Stomach (tissue), 9 donors: ENCODE data around the gene ESR1. TPM values are rescaled to one million over a fixed set of nuclear protein-coding genes. Genes with fewer than 3 reads are reported as not detected.

Source experiments
- DNase-seq, 2 donors: peaks; one replicate each; pipeline versions ENCODE4 v3.0.0 to v3.0.0-alpha.2; 2013 to 2019
- H3K27ac ChIP-seq, 5 donors: fragments of 200-600 bp in 4 of 5; sonication (generic) in 4 of 5; one replicate each; pipeline ENCODE4 v1.5.1; 2013 to 2019; ENCODE audit warnings: mild to moderate bottlenecking in 1 of 5, moderate library complexity in 1 of 5
- H3K27me3 ChIP-seq, 3 donors: fragments of 200-600 bp; sonication (generic); one replicate each; pipeline ENCODE4 v1.5.1; 2017 to 2019; ENCODE audit warnings: mixed run types in 1 of 3
- H3K36me3 ChIP-seq, 4 donors: fragments of 200-600 bp; sonication (generic); 1 replicate in 3 of 4; 2 replicates in 1 of 4; pipeline ENCODE4 v1.5.1; 2016 to 2019
- H3K4me1 ChIP-seq, 4 donors: fragments of 200-600 bp; sonication (generic); one replicate each; pipeline ENCODE4 v1.5.1; 2016 to 2019
- H3K4me3 ChIP-seq, 4 donors: fragments of 200-600 bp; sonication (generic) in 3 of 4; one replicate each; pipeline ENCODE4 v1.5.1; 2016 to 2019; ENCODE audit warnings: mild to moderate bottlenecking in 1 of 4
- H3K9me3 ChIP-seq, 4 donors: fragments of 200-600 bp; sonication (generic); one replicate each; pipeline ENCODE4 v1.5.1; 2016 to 2019
- EP300 ChIP-seq: sonication (generic); formaldehyde crosslinking; IDR thresholded peaks from one replicate; pipeline ENCODE4 v1.6.1; 2017; ENCODE audit warnings: antibody characterized with exemption
- POLR2A ChIP-seq, 4 donors: fragments of 450-650 bp; IDR thresholded peaks; one replicate each; pipeline ENCODE4 v1.6.1; 2016; ENCODE audit warnings: antibody characterized with exemption in 4 of 4, control low read depth in 2 of 4, mild to moderate bottlenecking in 1 of 4, moderate library complexity in 1 of 4
- POLR2AphosphoS5 ChIP-seq, 3 donors: sonication (generic); formaldehyde crosslinking; IDR thresholded peaks; one replicate each; pipeline ENCODE4 v1.6.1; 2016; ENCODE audit warnings: antibody characterized with exemption in 3 of 3
- WGBS, 5 donors: extraction: QIAGEN DNeasy Blood & Tissue Kit in 3 of 5; methylation state at CpG; one replicate each; pipeline versions ENCODE4 v1.1.5 to v1.1.7; 2013 to 2018; 5-methylcytosine and 5-hydroxymethylcytosine counted together
- intact Hi-C: fragments of 100-400 bp; cut with DNase I; formaldehyde crosslinking; loops from one replicate; pipeline ENCODE4 v1.15.1; 2023; ENCODE audit warnings: low total_unique reads
- polyA plus RNA-seq, 3 donors: library from polyadenylated mRNA; stranded (reverse); fragments of 200-250 nt; gene quantifications; one replicate each; pipeline ENCODE4 v1.2.3, GENCODE V29; 2013
- total RNA-seq, 5 donors: library from RNA; depleted of rRNA; stranded (reverse); fragments of >200 nt; gene quantifications; one replicate each; pipeline versions ENCODE4 v1.1.0 to v1.2.3, GENCODE V29; 2014 to 2016
- TF ChIP-seq, protein P1 (sequence below), 7 experiments: fragments of 450-650 bp in 4 of 7; fragments of 200-600 bp in 3 of 7; sonication (generic) in 3 of 7; IDR thresholded peaks; one replicate each; pipeline ENCODE4 v1.5.1; 2016 to 2019; ENCODE audit warnings: antibody characterized with exemption in 7 of 7, control low read depth in 2 of 7, mild to moderate bottlenecking in 1 of 7
- donor health status: healthy with polysubstance abuse.
- donor health status: Bipolar disorder and iron deficiency.
- donor health status: healthy.

The ESR1 gene
- total and polyA plus RNA-seq, 8 donors: 0.05 to 2.0 (median 1.8) TPM; not detected in 3

DNA sequence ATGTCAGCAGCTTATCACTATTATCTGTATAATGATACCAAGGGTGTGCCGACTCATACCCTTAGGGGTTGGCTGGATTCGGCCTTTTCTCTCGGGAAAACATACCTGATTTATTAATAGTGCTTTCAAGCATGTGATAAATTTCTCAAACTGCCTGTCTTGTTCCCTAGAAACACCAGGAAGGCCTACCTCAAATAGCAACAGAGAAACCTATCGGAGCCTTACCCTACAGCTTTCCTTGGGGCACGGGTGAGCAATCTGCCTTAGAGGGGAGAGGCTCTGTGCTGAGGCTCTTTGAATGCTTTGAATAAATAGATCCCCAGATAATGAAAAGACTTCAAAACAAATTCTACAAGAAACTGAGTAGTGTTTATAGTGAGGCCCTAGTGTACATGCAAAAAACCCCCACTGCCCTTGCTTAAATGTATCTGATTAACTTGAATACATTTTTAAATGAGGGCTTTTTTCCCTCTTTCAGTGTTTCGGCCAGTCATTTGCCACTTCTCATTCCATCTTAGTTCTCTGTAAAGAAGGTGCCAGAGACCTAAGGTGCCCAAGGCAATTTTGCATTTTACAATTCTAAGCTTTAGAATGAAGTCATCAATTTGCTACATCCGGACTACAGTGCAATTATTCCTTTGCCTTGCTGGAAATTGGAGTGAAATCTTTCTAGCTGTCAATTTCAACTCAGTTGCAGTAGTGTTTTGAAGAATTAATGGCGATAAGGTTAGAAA is 320.1 kb downstream of the ESR1 start:
- Histone ChIP-seq H3K27me3 (no peaks in the 10 kb centered on the region), H3K9me3 (no peaks in the 10 kb centered on the region), H3K4me3 (no peak overlapping the region), H3K27ac (no peak overlapping the region), H3K4me1 (peaks cover 0 to 9% (median 0%) of the 10 kb centered on the region in 4 donors), H3K36me3 (peaks cover 20 to 68% (median 45%) of the 10 kb centered on the region in 4 donors)
- no peak for TF ChIP-seq POLR2A (IDR thresholded peaks at IDR 0.05)
- TF ChIP-seq POLR2AphosphoS5 (IDR thresholded peaks at IDR 0.05): no peak
- TF ChIP-seq, protein P1, sequence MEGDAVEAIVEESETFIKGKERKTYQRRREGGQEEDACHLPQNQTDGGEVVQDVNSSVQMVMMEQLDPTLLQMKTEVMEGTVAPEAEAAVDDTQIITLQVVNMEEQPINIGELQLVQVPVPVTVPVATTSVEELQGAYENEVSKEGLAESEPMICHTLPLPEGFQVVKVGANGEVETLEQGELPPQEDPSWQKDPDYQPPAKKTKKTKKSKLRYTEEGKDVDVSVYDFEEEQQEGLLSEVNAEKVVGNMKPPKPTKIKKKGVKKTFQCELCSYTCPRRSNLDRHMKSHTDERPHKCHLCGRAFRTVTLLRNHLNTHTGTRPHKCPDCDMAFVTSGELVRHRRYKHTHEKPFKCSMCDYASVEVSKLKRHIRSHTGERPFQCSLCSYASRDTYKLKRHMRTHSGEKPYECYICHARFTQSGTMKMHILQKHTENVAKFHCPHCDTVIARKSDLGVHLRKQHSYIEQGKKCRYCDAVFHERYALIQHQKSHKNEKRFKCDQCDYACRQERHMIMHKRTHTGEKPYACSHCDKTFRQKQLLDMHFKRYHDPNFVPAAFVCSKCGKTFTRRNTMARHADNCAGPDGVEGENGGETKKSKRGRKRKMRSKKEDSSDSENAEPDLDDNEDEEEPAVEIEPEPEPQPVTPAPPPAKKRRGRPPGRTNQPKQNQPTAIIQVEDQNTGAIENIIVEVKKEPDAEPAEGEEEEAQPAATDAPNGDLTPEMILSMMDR (IDR thresholded peaks at IDR 0.05): no peak
- no peak for TF ChIP-seq EP300
- DNase-seq: no peak
- WGBS, 5 donors: 81 to 94% (median 85%) methylated on average over 8 of the region's 8 CpGs
- intact Hi-C loops: loop anchor here (10.0 kb wide), 1 partner anchor 363 kb away; no protein-coding TSS in a partner anchor

DNA sequence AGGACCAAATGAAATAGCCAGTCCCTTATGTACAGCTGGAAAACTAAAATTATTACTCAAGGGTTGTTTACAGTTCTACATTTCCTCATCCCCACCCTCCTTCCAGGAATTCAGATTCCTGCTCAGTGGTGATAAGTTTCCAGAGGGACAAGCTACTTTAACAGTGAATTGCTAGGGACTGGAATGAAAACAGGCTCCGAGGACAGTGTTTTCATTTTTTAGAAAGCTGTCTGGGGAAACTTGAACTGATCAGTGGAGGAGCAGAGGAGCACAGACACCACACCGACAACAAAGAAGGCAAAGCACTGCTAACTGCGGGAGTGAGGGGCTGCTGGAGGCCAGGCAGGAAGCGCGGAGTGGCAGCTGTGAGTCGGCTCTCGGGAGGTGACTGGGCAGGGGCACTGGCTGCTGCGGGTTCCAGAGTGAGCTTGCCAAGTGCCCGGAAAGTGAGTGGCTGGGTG is 322.2 kb downstream of the ESR1 start:
- Histone ChIP-seq H3K9me3 (no peaks in the 10 kb centered on the region), H3K4me1 (peaks cover 0 to 9% (median 0%) of the 10 kb centered on the region in 4 donors), H3K27me3 (no peaks in the 10 kb centered on the region), H3K27ac (peak overlapping the region; percentile 24 to 89 (median 81)), H3K4me3 (peak overlapping the region; percentile 3 to 45 (median 26)), H3K36me3 (peaks cover 29 to 72% (median 64%) of the 10 kb centered on the region in 4 donors)
- TF ChIP-seq POLR2AphosphoS5 (IDR thresholded peaks at IDR 0.05): peak; percentile 29 to 79 (median 76)
- TF ChIP-seq, protein P1 (IDR thresholded peaks at IDR 0.05): no peak
- no peak for TF ChIP-seq POLR2A (IDR thresholded peaks at IDR 0.05)
- intact Hi-C loops: loop anchor here (10.0 kb wide), 1 partner anchor 365 kb away; no protein-coding TSS in a partner anchor
- 39 to 54% (median 40%) methylated on average over 9 of the region's 9 CpGs for WGBS, 5 donors
- peak in 1 of 2 donors; percentile 60 for DNase-seq

DNA sequence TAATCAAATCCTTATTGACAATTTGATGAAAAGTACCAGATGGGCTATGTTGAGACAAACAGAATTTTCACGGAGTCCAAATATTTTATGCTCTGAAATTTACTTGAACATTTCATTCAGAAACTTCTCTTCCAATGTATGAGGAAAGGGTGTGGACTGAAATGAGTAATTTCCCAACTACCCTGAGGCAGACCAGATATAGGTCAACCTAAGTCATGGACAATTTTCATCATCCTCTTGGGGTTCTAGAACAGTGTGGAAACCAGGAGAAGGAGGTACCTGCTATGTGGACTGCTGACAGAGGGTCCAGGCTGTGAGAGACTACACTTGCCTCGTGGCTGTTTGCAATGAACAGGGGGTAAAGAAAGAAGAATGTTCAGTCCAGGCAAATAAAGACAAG is 323.0 kb downstream of the ESR1 start:
- TF ChIP-seq, protein P1 (IDR thresholded peaks at IDR 0.05): no peak
- TF ChIP-seq POLR2AphosphoS5 (IDR thresholded peaks at IDR 0.05) (no peak), EP300 (no peak)
- peak overlapping the region in 4 of 5 donors; percentile 64 to 89 (median 82) for H3K27ac ChIP-seq
- WGBS, 5 donors: 48 to 81% (median 72%) methylated on average over 2 of the region's 2 CpGs

DNA sequence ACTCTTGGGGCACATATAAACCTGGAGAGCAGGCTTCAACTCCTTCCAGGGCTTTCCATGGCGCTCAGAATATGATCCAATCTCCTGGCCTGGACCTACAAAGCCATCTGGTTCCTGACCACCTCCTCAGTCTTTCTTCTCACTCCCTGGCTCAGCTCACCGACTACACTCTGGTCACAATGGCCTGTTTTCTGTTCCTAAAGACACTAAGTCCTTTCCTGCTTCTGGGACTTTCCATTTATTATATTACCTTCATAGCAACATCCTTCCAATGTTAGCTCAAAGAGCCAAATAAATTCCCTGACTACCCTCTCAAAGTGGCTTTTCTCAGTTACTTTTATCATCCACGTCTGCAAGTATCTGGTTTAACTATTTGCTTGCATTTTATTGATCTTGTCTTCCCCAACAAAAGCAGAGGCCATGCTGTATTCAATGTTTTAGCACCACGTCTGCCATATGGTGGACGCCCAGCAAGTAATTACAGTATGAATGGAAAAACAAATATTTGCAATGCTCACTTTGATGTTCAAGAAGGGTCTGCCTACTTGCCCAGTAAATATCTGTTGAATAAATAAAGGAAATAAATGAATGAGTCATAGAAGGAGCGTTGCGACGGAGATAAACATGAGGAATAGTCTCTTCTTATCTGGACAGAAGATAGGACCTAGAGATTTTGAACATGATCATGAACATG is 328.4 kb downstream of the ESR1 start:
- no peaks in the 10 kb centered on the region for H3K27me3 ChIP-seq
- no peak overlapping the region for H3K4me3 ChIP-seq
- TF ChIP-seq, protein P1 (IDR thresholded peaks at IDR 0.05): no peak
- TF ChIP-seq EP300 (no peak), POLR2AphosphoS5 (IDR thresholded peaks at IDR 0.05) (no peak), POLR2A (IDR thresholded peaks at IDR 0.05) (no peak)
- H3K9me3 ChIP-seq: no peaks in the 10 kb centered on the region
- intact Hi-C loops: no loop called here
- no peak overlapping the region for H3K27ac ChIP-seq
- WGBS, 5 donors: 42 to 64% (median 49%) methylated on average over 8 of the region's 8 CpGs
- no peak for DNase-seq
- H3K36me3 ChIP-seq: peaks cover 25 to 97% (median 94%) of the 10 kb centered on the region in 4 donors
- peaks cover 0 to 7% (median 2%) of the 10 kb centered on the region in 4 donors for H3K4me1 ChIP-seq

More for the DNA sequence above, 323.0 kb downstream of the ESR1 start:
- peaks cover 0 to 9% (median 0%) of the 10 kb centered on the region in 4 donors for H3K4me1 ChIP-seq
- H3K9me3 ChIP-seq: no peaks in the 10 kb centered on the region
- intact Hi-C loops: no loop called here
- no peak for DNase-seq
- H3K4me3 ChIP-seq: peak overlapping the region in 3 of 4 donors; percentile 20 to 45 (median 31)
- no peaks in the 10 kb centered on the region for H3K27me3 ChIP-seq
- peaks cover 29 to 79% (median 71%) of the 10 kb centered on the region in 4 donors for H3K36me3 ChIP-seq
